SU-DHL-6 (cell line): Measurements from ENCODE around the gene DNAH11.

ENCODE experiments used
- EZH2phosphoT487 ChIP-seq: fragments of 200-600 bp; sonication (generic), shearing (Covaris generic); conservative IDR thresholded peaks from 2 replicates; pipeline ENCODE4 v1.6.1; 2018; ENCODE audit warnings: mild to moderate bottlenecking, antibody characterized with exemption, low read length, moderate library complexity, mixed read lengths
- TF ChIP-seq, protein P1 (sequence below): fragments of 200-600 bp; sonication (generic); IDR thresholded peaks from one replicate; pipeline ENCODE4 v1.5.1; 2017; ENCODE audit warnings: antibody characterized with exemption, mild to moderate bottlenecking, low read length, moderate library complexity; ENCODE audit not compliant: insufficient read depth, poor library complexity, severe bottlenecking

DNA sequence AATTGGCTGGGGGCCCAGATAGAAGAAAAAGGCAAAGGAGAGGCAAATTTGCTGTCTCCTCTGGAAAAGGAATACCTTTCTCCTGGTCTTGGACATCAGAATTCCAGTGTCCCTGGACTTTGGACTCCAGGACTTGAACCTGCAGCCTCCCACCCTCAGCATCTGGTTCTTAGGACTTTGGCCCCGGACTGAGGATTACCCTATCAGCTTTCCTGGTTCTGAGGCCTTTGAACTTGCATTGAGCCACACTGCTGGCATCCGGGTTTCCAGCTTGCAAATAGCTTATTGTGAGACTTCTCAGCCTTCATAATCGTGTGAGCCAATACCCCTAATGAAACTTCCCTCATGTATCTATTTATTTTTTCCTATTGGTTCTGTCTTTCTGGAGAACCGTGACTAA lies 68.3 kb downstream of the DNAH11 start:
- TF ChIP-seq, protein P1, sequence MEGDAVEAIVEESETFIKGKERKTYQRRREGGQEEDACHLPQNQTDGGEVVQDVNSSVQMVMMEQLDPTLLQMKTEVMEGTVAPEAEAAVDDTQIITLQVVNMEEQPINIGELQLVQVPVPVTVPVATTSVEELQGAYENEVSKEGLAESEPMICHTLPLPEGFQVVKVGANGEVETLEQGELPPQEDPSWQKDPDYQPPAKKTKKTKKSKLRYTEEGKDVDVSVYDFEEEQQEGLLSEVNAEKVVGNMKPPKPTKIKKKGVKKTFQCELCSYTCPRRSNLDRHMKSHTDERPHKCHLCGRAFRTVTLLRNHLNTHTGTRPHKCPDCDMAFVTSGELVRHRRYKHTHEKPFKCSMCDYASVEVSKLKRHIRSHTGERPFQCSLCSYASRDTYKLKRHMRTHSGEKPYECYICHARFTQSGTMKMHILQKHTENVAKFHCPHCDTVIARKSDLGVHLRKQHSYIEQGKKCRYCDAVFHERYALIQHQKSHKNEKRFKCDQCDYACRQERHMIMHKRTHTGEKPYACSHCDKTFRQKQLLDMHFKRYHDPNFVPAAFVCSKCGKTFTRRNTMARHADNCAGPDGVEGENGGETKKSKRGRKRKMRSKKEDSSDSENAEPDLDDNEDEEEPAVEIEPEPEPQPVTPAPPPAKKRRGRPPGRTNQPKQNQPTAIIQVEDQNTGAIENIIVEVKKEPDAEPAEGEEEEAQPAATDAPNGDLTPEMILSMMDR, result no peak
- no peak for TF ChIP-seq EZH2phosphoT487
